ENCODE measurements around the gene SLC1A1. TPM values are rescaled to one million over a fixed set of nuclear protein-coding genes. Genes with fewer than 3 reads are reported as not detected.

The SLC1A1 gene
- total RNA-seq, 1 donor from 2014 or later, result 0.10 TPM

DNA sequence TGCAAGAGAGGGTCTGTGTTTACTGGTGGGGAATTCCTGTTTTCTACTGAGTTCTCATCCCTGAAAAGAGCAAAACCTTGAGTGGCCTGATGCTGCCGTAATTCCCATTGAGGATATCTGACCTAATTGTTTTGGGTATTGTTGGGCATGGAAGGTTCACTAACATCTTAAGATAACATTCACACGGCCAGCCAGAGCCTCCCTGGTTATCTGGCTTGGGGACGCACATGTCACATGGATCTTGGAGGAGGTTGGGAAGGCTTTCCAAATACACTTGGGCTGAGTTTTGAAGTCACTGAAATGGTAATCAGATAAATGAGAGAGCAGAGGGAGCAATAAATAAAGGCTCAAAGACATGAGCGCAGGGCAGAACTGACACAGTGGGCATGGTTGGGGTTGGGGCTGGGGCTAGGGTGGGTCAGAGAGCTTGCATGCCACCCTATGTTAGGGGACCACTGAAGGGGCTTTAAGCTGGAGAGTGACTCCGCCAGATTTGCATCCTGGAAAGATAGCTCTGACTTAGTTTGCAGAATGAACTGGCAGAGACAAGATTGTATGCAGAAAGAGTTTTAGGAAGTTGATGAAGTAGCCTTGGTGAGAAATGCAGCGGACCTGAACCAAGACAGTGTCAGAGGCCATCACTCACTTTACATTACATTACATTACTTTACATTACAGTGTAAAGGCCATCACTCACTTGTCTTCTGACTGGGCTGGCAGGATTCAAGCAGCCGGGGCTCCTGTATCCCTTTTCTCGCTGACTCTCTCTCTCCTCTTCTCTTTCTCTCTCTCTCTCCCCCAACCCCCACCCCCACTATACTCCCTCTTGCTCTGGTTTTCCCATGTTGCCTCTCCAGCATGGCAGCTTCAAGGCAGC lies 24.2 kb downstream of the SLC1A1 start:
- Mint-ChIP-seq H3K4me1 (ENCODE audit: low read depth, unreplicated experiment) (no peaks in the 10 kb centered on the region), H3K36me3 (ENCODE audit: unreplicated experiment) (no peaks in the 10 kb centered on the region), H3K27me3 (ENCODE audit: unreplicated experiment) (peaks cover 3% of the 10 kb centered on the region), H3K9me3 (ENCODE audit: unreplicated experiment) (peaks cover 1% of the 10 kb centered on the region), H3K4me3 (ENCODE audit: unreplicated experiment) (no peak overlapping the region), H3K27ac (ENCODE audit: unreplicated experiment) (no peak overlapping the region)
- TF ChIP-seq, protein P1, sequence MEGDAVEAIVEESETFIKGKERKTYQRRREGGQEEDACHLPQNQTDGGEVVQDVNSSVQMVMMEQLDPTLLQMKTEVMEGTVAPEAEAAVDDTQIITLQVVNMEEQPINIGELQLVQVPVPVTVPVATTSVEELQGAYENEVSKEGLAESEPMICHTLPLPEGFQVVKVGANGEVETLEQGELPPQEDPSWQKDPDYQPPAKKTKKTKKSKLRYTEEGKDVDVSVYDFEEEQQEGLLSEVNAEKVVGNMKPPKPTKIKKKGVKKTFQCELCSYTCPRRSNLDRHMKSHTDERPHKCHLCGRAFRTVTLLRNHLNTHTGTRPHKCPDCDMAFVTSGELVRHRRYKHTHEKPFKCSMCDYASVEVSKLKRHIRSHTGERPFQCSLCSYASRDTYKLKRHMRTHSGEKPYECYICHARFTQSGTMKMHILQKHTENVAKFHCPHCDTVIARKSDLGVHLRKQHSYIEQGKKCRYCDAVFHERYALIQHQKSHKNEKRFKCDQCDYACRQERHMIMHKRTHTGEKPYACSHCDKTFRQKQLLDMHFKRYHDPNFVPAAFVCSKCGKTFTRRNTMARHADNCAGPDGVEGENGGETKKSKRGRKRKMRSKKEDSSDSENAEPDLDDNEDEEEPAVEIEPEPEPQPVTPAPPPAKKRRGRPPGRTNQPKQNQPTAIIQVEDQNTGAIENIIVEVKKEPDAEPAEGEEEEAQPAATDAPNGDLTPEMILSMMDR (IDR thresholded peaks at IDR 0.05; ENCODE audit: partially characterized antibody, unreplicated experiment), result no peak
- no peak for DNase-seq

DNA sequence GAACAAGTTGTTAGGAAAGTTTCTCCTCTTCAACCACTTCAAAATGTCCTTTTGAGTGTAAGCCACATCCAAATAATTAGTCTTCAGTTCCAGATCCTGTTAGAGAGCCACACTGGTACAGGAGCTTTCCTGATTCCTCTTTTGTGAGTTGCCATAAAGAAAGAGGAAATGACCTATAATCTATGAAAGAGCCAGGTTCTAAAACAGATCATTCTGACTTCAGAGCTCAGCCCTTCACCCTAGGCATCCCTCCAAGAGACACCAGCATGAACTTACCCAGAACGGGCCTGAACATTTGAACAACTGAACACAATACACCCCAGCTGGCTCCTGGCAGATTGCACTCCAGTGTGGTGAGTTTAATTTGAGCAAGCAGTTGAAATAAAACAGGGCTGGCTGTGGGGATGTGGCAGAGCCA lies 25.7 kb downstream of the SLC1A1 start:
- no peak overlapping the region for H3K4me3 Mint-ChIP-seq (ENCODE audit: unreplicated experiment)
- TF ChIP-seq, protein P1 (IDR thresholded peaks at IDR 0.05; ENCODE audit: partially characterized antibody, unreplicated experiment), result no peak
- H3K36me3 Mint-ChIP-seq (ENCODE audit: unreplicated experiment), result no peaks in the 10 kb centered on the region
- no peak for DNase-seq
- H3K27ac Mint-ChIP-seq (ENCODE audit: unreplicated experiment), result no peak overlapping the region
- H3K9me3 Mint-ChIP-seq (ENCODE audit: unreplicated experiment), result peaks cover 1% of the 10 kb centered on the region
- peaks cover 3% of the 10 kb centered on the region for H3K27me3 Mint-ChIP-seq (ENCODE audit: unreplicated experiment)
- no peaks in the 10 kb centered on the region for H3K4me1 Mint-ChIP-seq (ENCODE audit: low read depth, unreplicated experiment)

DNA sequence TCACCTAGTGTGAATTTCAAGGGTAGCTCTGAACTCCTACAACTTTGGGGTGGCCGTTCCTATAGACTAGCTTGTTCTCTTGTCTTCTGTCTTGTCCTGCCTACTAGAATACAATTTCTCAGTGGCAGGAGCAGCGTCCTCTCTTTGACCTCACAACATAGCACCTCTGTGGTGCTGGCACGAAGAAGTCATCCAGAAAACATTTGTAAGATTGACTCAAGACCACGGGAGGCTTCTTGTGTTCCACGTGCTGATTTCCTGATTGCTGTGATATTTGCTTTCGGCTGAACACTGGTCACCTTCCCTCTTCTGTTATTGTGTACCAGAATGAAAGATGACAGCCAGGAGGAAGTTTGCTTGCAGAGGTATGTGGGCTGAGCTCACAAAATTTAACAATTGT lies 27.0 kb downstream of the SLC1A1 start:
- Mint-ChIP-seq H3K27ac (ENCODE audit: unreplicated experiment) (no peak overlapping the region), H3K9me3 (ENCODE audit: unreplicated experiment) (no peaks in the 10 kb centered on the region), H3K4me1 (ENCODE audit: low read depth, unreplicated experiment) (no peaks in the 10 kb centered on the region), H3K4me3 (ENCODE audit: unreplicated experiment) (no peak overlapping the region), H3K27me3 (ENCODE audit: unreplicated experiment) (peaks cover 3% of the 10 kb centered on the region), H3K36me3 (ENCODE audit: unreplicated experiment) (no peaks in the 10 kb centered on the region)
- no peak for DNase-seq
- TF ChIP-seq, protein P1 (IDR thresholded peaks at IDR 0.05; ENCODE audit: partially characterized antibody, unreplicated experiment), result no peak

DNA sequence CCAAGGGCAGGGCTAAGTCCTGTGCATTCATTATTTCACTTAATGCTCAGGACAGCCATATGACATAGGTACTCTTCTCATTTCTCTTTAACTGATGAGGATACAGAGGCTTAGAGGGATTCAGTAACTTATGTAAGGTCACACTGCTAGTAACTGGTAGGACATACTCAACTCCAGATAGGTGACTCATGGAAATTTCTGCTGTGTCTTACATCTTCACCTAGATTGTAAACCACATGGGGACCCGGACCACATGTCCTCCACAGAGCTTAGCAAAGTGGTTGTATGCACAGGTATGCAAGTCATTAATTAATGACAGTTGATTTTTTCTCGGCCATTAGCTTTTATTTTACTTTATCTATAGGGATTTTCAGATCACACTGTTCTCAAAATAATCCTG lies 29.3 kb downstream of the SLC1A1 start:
- Mint-ChIP-seq H3K27ac (ENCODE audit: unreplicated experiment) (no peak overlapping the region), H3K4me1 (ENCODE audit: low read depth, unreplicated experiment) (no peaks in the 10 kb centered on the region), H3K9me3 (ENCODE audit: unreplicated experiment) (peaks cover 2% of the 10 kb centered on the region), H3K27me3 (ENCODE audit: unreplicated experiment) (peaks cover 3% of the 10 kb centered on the region), H3K4me3 (ENCODE audit: unreplicated experiment) (no peak overlapping the region), H3K36me3 (ENCODE audit: unreplicated experiment) (no peaks in the 10 kb centered on the region)
- DNase-seq, result no peak
- TF ChIP-seq, protein P1 (IDR thresholded peaks at IDR 0.05; ENCODE audit: partially characterized antibody, unreplicated experiment), result no peak

DNA sequence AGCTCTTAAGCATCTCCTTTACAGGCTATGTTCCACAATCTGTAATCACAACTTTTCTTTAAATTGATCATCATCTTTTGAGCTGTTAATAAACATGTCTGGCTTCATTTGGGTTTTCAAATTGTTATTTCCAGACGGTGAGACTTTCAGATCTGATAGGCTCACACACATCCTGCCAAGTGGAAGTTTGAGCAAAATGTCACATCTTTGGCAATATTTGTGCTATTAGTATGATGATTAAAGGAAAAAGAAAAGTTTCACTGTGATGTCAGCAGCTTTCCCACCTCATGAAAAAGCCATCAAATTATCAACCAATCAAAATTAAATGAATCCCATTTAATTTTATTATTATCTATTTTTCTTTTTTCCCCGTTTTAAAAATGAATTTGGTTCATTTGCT lies 29.8 kb downstream of the SLC1A1 start:
- H3K9me3 Mint-ChIP-seq (ENCODE audit: unreplicated experiment), result peaks cover 2% of the 10 kb centered on the region
- H3K27ac Mint-ChIP-seq (ENCODE audit: unreplicated experiment), result no peak overlapping the region
- H3K4me1 Mint-ChIP-seq (ENCODE audit: low read depth, unreplicated experiment), result no peaks in the 10 kb centered on the region
- TF ChIP-seq, protein P1 (IDR thresholded peaks at IDR 0.05; ENCODE audit: partially characterized antibody, unreplicated experiment), result no peak
- H3K27me3 Mint-ChIP-seq (ENCODE audit: unreplicated experiment), result peaks cover 3% of the 10 kb centered on the region
- no peaks in the 10 kb centered on the region for H3K36me3 Mint-ChIP-seq (ENCODE audit: unreplicated experiment)
- DNase-seq, result no peak
- no peak overlapping the region for H3K4me3 Mint-ChIP-seq (ENCODE audit: unreplicated experiment)

All from glutamatergic neuron (in vitro differentiated cells).